ENCODE measurements around the gene UNC13A.

DNA sequence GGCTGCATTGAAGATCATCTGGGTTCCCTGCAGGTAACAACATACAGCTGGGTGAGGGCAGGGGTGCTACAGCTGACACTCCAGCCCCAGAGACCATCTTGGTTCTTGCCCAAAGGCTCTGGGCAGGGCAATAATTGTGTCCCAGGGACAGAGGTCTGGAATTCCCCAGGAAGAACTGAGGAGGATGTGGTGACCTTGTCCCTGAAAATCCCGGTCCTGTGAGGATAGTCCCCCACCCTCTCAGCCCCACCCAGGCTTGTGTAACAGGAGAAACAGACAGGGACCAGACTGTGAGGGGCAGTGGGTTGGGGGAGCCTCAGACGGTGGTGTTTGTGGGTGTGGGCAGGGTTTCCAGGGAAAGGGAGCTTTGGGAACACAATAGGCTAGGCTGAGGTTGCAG, 69.2 kb downstream of the UNC13A start:
- TF ChIP-seq, protein P1, sequence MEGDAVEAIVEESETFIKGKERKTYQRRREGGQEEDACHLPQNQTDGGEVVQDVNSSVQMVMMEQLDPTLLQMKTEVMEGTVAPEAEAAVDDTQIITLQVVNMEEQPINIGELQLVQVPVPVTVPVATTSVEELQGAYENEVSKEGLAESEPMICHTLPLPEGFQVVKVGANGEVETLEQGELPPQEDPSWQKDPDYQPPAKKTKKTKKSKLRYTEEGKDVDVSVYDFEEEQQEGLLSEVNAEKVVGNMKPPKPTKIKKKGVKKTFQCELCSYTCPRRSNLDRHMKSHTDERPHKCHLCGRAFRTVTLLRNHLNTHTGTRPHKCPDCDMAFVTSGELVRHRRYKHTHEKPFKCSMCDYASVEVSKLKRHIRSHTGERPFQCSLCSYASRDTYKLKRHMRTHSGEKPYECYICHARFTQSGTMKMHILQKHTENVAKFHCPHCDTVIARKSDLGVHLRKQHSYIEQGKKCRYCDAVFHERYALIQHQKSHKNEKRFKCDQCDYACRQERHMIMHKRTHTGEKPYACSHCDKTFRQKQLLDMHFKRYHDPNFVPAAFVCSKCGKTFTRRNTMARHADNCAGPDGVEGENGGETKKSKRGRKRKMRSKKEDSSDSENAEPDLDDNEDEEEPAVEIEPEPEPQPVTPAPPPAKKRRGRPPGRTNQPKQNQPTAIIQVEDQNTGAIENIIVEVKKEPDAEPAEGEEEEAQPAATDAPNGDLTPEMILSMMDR (IDR thresholded peaks at IDR 0.05; ENCODE audit: borderline replicate concordance, extremely low read depth, low read length, poor library complexity, severe bottlenecking) = no peak
- no peak for TF ChIP-seq EZH2 (IDR thresholded peaks at IDR 0.05; ENCODE audit: borderline replicate concordance, low read depth, low read length, severe bottlenecking)
